ENCODE measurements around the gene PYM1.
"Not testable (repeated sequence)": the region's sequence is repeated elsewhere in the genome, so short reads cannot be mapped to it uniquely, and the experiment has no call there.

PYM1 gene

GRCh38 chr12:55908726-55909512 is 18.8 kb downstream of the PYM1 start:
- no peak for DNase-seq (ENCODE audit: low read depth)

- no peak for DNase-seq (ENCODE audit: low read depth)
Observed at GRCh38 chr12:55906056-55906455, 21.6 kb downstream of the PYM1 start.

GRCh38 chr12:55901881-55902490 is 25.7 kb downstream of the PYM1 start:
- no peak for DNase-seq (ENCODE audit: low read depth)

- DNase-seq (ENCODE audit: low read depth) = no peak
Observed at GRCh38 chr12:55899082-55899481, 28.6 kb downstream of the PYM1 start.

- DNase-seq (ENCODE audit: low read depth) = no peak
Observed at GRCh38 chr12:55893723-55894122, 34.0 kb downstream of the PYM1 start.

- DNase-seq (ENCODE audit: low read depth) = no peak
Observed at GRCh38 chr12:55891310-55891709, 36.4 kb downstream of the PYM1 start.

- no peak for DNase-seq (ENCODE audit: low read depth)
Observed at GRCh38 chr12:55885113-55885512, 42.6 kb downstream of the PYM1 start.

- DNase-seq (ENCODE audit: low read depth) = no peak
Observed at GRCh38 chr12:55877824-55878223, 49.9 kb downstream of the PYM1 start.

GRCh38 chr12:55875704-55876467 is 51.8 kb downstream of the PYM1 start:
- DNase-seq (ENCODE audit: low read depth) = no peak

GRCh38 chr12:55874443-55874842 is 53.3 kb downstream of the PYM1 start:
- no peak for DNase-seq (ENCODE audit: low read depth)

- not testable (repeated sequence) for DNase-seq (ENCODE audit: low read depth)
Observed at GRCh38 chr12:55866454-55867004, 61.2 kb downstream of the PYM1 start.

- no peak for DNase-seq (ENCODE audit: low read depth)
Observed at GRCh38 chr12:55865327-55865726, 62.4 kb downstream of the PYM1 start.

GRCh38 chr12:55862931-55863330 is 64.8 kb downstream of the PYM1 start:
- not testable (repeated sequence) for DNase-seq (ENCODE audit: low read depth)

GRCh38 chr12:55862286-55862685 is 65.4 kb downstream of the PYM1 start:
- no peak for DNase-seq (ENCODE audit: low read depth)

- DNase-seq (ENCODE audit: low read depth) = no peak
Observed at GRCh38 chr12:55861871-55862270, 65.8 kb downstream of the PYM1 start.

- DNase-seq (ENCODE audit: low read depth) = no peak
Observed at GRCh38 chr12:55861396-55861795, 66.3 kb downstream of the PYM1 start.

GRCh38 chr12:55852740-55853139 is 75.0 kb downstream of the PYM1 start:
- DNase-seq (ENCODE audit: low read depth) = no peak

Data from activated T-cell treated with anti-CD3 and anti-CD28 coated beads for 1 hour (primary cell).